Kidney capillary endothelial cell (primary cell): Measurements from ENCODE around the gene RTEL1.
"Not testable (repeated sequence)": the region's sequence is repeated elsewhere in the genome, so short reads cannot be mapped to it uniquely, and the experiment has no call there.

Experiments used
- DNase-seq: peaks from one replicate; pipeline ENCODE4 v3.0.0-alpha.2; 2018; ENCODE audit warnings: low spot score

RTEL1 gene

GRCh38 chr20:63627129-63627750, 30.9 kb upstream of the RTEL1 start:
- DNase-seq, result peak; percentile 93

GRCh38 chr20:63627751-63628245, 30.3 kb upstream of the RTEL1 start:
- no peak for DNase-seq

GRCh38 chr20:63628246-63628975, 29.7 kb upstream of the RTEL1 start:
- peak; percentile 55 for DNase-seq

- DNase-seq, result not testable (repeated sequence)
Measured at GRCh38 chr20:63630956-63631355, 27.2 kb upstream of the RTEL1 start.

GRCh38 chr20:63631426-63631825, 26.7 kb upstream of the RTEL1 start:
- DNase-seq, result peak; percentile 21

- no peak for DNase-seq
Measured at GRCh38 chr20:63633732-63634131, 24.4 kb upstream of the RTEL1 start.

- no peak for DNase-seq
Measured at GRCh38 chr20:63635431-63636141, 22.5 kb upstream of the RTEL1 start.

- DNase-seq, result no peak
Measured at GRCh38 chr20:63636752-63637628, 21.1 kb upstream of the RTEL1 start.

- DNase-seq, result peak; percentile 17
Measured at GRCh38 chr20:63639093-63639975, 18.8 kb upstream of the RTEL1 start.

GRCh38 chr20:63640086-63640485, 18.0 kb upstream of the RTEL1 start:
- no peak for DNase-seq

GRCh38 chr20:63640686-63641085, 17.4 kb upstream of the RTEL1 start:
- DNase-seq, result not testable (repeated sequence)

GRCh38 chr20:63641146-63641791, 16.8 kb upstream of the RTEL1 start:
- no peak for DNase-seq

- peak; percentile 72 for DNase-seq
Measured at GRCh38 chr20:63641792-63642523, 16.2 kb upstream of the RTEL1 start.

- DNase-seq, result no peak
Measured at GRCh38 chr20:63642527-63643247, 15.4 kb upstream of the RTEL1 start.

- no peak for DNase-seq
Measured at GRCh38 chr20:63643499-63643898, 14.6 kb upstream of the RTEL1 start.

GRCh38 chr20:63643946-63644345, 14.2 kb upstream of the RTEL1 start:
- no peak for DNase-seq

- no peak for DNase-seq
Measured at GRCh38 chr20:63645218-63645617, 12.9 kb upstream of the RTEL1 start.

- DNase-seq, result no peak
Measured at GRCh38 chr20:63648190-63648589, 9.9 kb upstream of the RTEL1 start.
